ENCODE results near the gene BDH1.

The BDH1 gene

GRCh38 chr3:197468167-197468566, 87.6 kb downstream of the BDH1 start:
- Histone ChIP-seq H2AFZ (ENCODE audit: low read depth, low read length) (no peak overlapping the region), H3K79me1 (replicated peaks; ENCODE audit: low read length, poor library complexity, severe bottlenecking) (no peaks in the 10 kb centered on the region), H3K14ac (ENCODE audit: low read length in 2 of 2) (no peak overlapping the region), H3K4me2 (ENCODE audit: low read length, poor library complexity, severe bottlenecking) (no peak overlapping the region), H2BK5ac (ENCODE audit: low read depth, low read length, poor library complexity, severe bottlenecking) (no peak overlapping the region), H3K4me3 (ENCODE audit: insufficient read depth in 1 of 2, low read depth in 1 of 2, low read length in 2 of 2) (no peak overlapping the region), H3K36me3 (ENCODE audit: control insufficient read depth in 1 of 2, insufficient read depth in 2 of 2, low read depth in 1 of 2, low read length in 2 of 2) (no peaks in the 10 kb centered on the region), H4K8ac (ENCODE audit: low read length) (no peak overlapping the region), H2BK15ac (ENCODE audit: low read depth, poor library complexity, severe bottlenecking) (peak overlapping the region; percentile 95), H3K9me3 (ENCODE audit: control insufficient read depth, low read length) (no peaks in the 10 kb centered on the region), H2BK120ac (ENCODE audit: low read depth, low read length) (no peak overlapping the region), H3K23ac (ENCODE audit: low read length in 2 of 2) (no peak overlapping the region), H4K91ac (ENCODE audit: low read length) (peak overlapping the region; percentile 8), H3K18ac (ENCODE audit: low read depth in 1 of 2, low read length in 2 of 2) (peak overlapping the region; percentile 23 to 54), H2BK12ac (ENCODE audit: low read length in 2 of 2) (peak overlapping the region; percentile 65 to 90), H3K27ac (ENCODE audit: low read length, poor library complexity, severe bottlenecking) (no peak overlapping the region), H2AK5ac (ENCODE audit: low read length, severe bottlenecking) (peak overlapping the region; percentile 51), H3K4ac (ENCODE audit: low read depth in 1 of 2, low read length in 2 of 2) (peak overlapping the region in 1 of 2 experiments; percentile 17), H3K4me1 (ENCODE audit: control insufficient read depth, insufficient read depth, low read depth, low read length) (peaks cover 25% of the 10 kb centered on the region), H3K9ac (ENCODE audit: low read length) (no peak overlapping the region), H3K27me3 (ENCODE audit: control insufficient read depth in 1 of 2, insufficient read depth in 1 of 2, low read length in 2 of 2) (peaks cover 0 to 11% of the 10 kb centered on the region in 2 experiments)
- 74% methylated on average over 7 of the region's 7 CpGs for WGBS
- DNase-seq = no peak

- DNase-seq = peak; percentile 87
- Histone ChIP-seq H4K91ac (ENCODE audit: low read length) (peak overlapping the region; percentile 88), H3K9me3 (ENCODE audit: control insufficient read depth, low read length) (no peaks in the 10 kb centered on the region), H3K4me2 (ENCODE audit: low read length, poor library complexity, severe bottlenecking) (no peak overlapping the region), H3K4ac (ENCODE audit: low read depth in 1 of 2, low read length in 2 of 2) (peak overlapping the region; percentile 56 to 76), H3K27ac (ENCODE audit: low read length, poor library complexity, severe bottlenecking) (peak overlapping the region; percentile 68), H3K9ac (ENCODE audit: low read length) (peak overlapping the region; percentile 58), H3K23ac (ENCODE audit: low read length in 2 of 2) (no peak overlapping the region), H3K79me1 (replicated peaks; ENCODE audit: low read length, poor library complexity, severe bottlenecking) (no peaks in the 10 kb centered on the region), H3K18ac (ENCODE audit: low read depth in 1 of 2, low read length in 2 of 2) (peak overlapping the region; percentile 83 to 85), H2BK120ac (ENCODE audit: low read depth, low read length) (peak overlapping the region; percentile 77), H3K14ac (ENCODE audit: low read length in 2 of 2) (peak overlapping the region in 1 of 2 experiments; percentile 78), H3K4me1 (ENCODE audit: control insufficient read depth, insufficient read depth, low read depth, low read length) (peaks cover 23% of the 10 kb centered on the region), H2AFZ (ENCODE audit: low read depth, low read length) (peak overlapping the region; percentile 46), H2AK5ac (ENCODE audit: low read length, severe bottlenecking) (peak overlapping the region; percentile 42), H2BK12ac (ENCODE audit: low read length in 2 of 2) (peak overlapping the region; percentile 87 to 90), H2BK5ac (ENCODE audit: low read depth, low read length, poor library complexity, severe bottlenecking) (peak overlapping the region; percentile 8), H4K8ac (ENCODE audit: low read length) (peak overlapping the region; percentile 91), H2BK15ac (ENCODE audit: low read depth, poor library complexity, severe bottlenecking) (peak overlapping the region; percentile 39), H3K27me3 (ENCODE audit: control insufficient read depth in 1 of 2, insufficient read depth in 1 of 2, low read length in 2 of 2) (peaks cover 0 to 5% of the 10 kb centered on the region in 2 experiments), H3K4me3 (ENCODE audit: insufficient read depth in 1 of 2, low read depth in 1 of 2, low read length in 2 of 2) (peak overlapping the region in 1 of 2 experiments; percentile 42), H3K36me3 (ENCODE audit: control insufficient read depth in 1 of 2, insufficient read depth in 2 of 2, low read depth in 1 of 2, low read length in 2 of 2) (no peaks in the 10 kb centered on the region)
- 8% methylated on average over 7 of the region's 7 CpGs for WGBS
These were observed 89.0 kb downstream of the BDH1 start for GRCh38 chr3:197466586-197467399.

GRCh38 chr3:197465996-197466549, 89.7 kb downstream of the BDH1 start:
- Histone ChIP-seq H2BK5ac (ENCODE audit: low read depth, low read length, poor library complexity, severe bottlenecking) (no peak overlapping the region), H3K4me3 (ENCODE audit: insufficient read depth in 1 of 2, low read depth in 1 of 2, low read length in 2 of 2) (no peak overlapping the region), H4K91ac (ENCODE audit: low read length) (no peak overlapping the region), H3K4me1 (ENCODE audit: control insufficient read depth, insufficient read depth, low read depth, low read length) (peaks cover 18% of the 10 kb centered on the region), H2BK120ac (ENCODE audit: low read depth, low read length) (no peak overlapping the region), H3K4me2 (ENCODE audit: low read length, poor library complexity, severe bottlenecking) (no peak overlapping the region), H3K79me1 (replicated peaks; ENCODE audit: low read length, poor library complexity, severe bottlenecking) (no peaks in the 10 kb centered on the region), H3K9ac (ENCODE audit: low read length) (peak overlapping the region; percentile 58), H3K27ac (ENCODE audit: low read length, poor library complexity, severe bottlenecking) (no peak overlapping the region), H2AFZ (ENCODE audit: low read depth, low read length) (no peak overlapping the region), H3K9me3 (ENCODE audit: control insufficient read depth, low read length) (no peaks in the 10 kb centered on the region), H3K4ac (ENCODE audit: low read depth in 1 of 2, low read length in 2 of 2) (peak overlapping the region in 1 of 2 experiments; percentile 3), H3K18ac (ENCODE audit: low read depth in 1 of 2, low read length in 2 of 2) (no peak overlapping the region), H3K14ac (ENCODE audit: low read length in 2 of 2) (no peak overlapping the region), H4K8ac (ENCODE audit: low read length) (no peak overlapping the region), H2AK5ac (ENCODE audit: low read length, severe bottlenecking) (no peak overlapping the region), H2BK15ac (ENCODE audit: low read depth, poor library complexity, severe bottlenecking) (no peak overlapping the region), H3K36me3 (ENCODE audit: control insufficient read depth in 1 of 2, insufficient read depth in 2 of 2, low read depth in 1 of 2, low read length in 2 of 2) (no peaks in the 10 kb centered on the region), H3K23ac (ENCODE audit: low read length in 2 of 2) (no peak overlapping the region), H2BK12ac (ENCODE audit: low read length in 2 of 2) (peak overlapping the region; percentile 2 to 70), H3K27me3 (ENCODE audit: control insufficient read depth in 1 of 2, insufficient read depth in 1 of 2, low read length in 2 of 2) (peaks cover 0 to 3% of the 10 kb centered on the region in 2 experiments)
- peak; percentile 90 for DNase-seq
- 45% methylated on average over 3 of the region's 3 CpGs for WGBS
